GM20000 (cell line): ENCODE data around the gene ORC1.

ENCODE experiments used
- DNase-seq: peaks from one replicate; pipeline ENCODE4 v3.0.0; 2012; ENCODE audit warnings: low spot score
- CTCF ChIP-seq: IDR thresholded peaks from 2 replicates; pipeline ENCODE4 v1.5.1; 2012; ENCODE audit warnings: mild to moderate bottlenecking, control low read depth; ENCODE audit errors: extremely low read depth, missing control alignments

ORC1 gene

GRCh38 chr1:52325786-52326185 lies 78.4 kb downstream of the ORC1 start:
- TF ChIP-seq CTCF = no peak
- DNase-seq = no peak

GRCh38 chr1:52323731-52324130 lies 80.5 kb downstream of the ORC1 start:
- no peak for DNase-seq
- TF ChIP-seq CTCF = no peak
